Stimulated activated effector memory CD8-positive, alpha-beta T cell treated with anti-CD3 and anti-CD28 coated beads, Interleukin-12 subunit alpha, Interleukin-12 subunit beta, amount 100 ng/mL, for 72 hours (primary cell): ENCODE measurements around the gene LRMDA.

Experiments
- ATAC-seq: fragments of 150-1000 bp; cut with Tn5 transposase; 2 replicates; pipeline ENCODE4 v1.10.0; 2021
- DNase-seq, 2 donors: peaks; one replicate each; pipeline ENCODE4 v3.0.0; 2021 to 2022; ENCODE audit warnings: low spot score in 2 of 2
- H3K27ac Mint-ChIP-seq: one replicate; pipeline ENCODE4 v1.8.0; 2022; ENCODE audit warnings: mild to moderate bottlenecking, mixed read lengths
- H3K36me3 Mint-ChIP-seq: one replicate; pipeline ENCODE4 v1.8.0; 2022; ENCODE audit warnings: mild to moderate bottlenecking, mixed read lengths
- H3K4me1 Mint-ChIP-seq: one replicate; pipeline ENCODE4 v1.8.0; 2022; ENCODE audit warnings: mixed read lengths
- H3K4me3 Mint-ChIP-seq: one replicate; pipeline ENCODE4 v1.8.0; 2022; ENCODE audit warnings: mild to moderate bottlenecking, mixed read lengths
- H3K9me3 Mint-ChIP-seq: one replicate; pipeline ENCODE4 v1.8.0; 2022; ENCODE audit warnings: mixed read lengths

LRMDA gene

GRCh38 chr10:76342996-76343395, 911.6 kb downstream of the LRMDA start:
- Mint-ChIP-seq H3K4me3 (no peak overlapping the region), H3K27ac (no peak overlapping the region), H3K4me1 (no peaks in the 10 kb centered on the region), H3K36me3 (no peaks in the 10 kb centered on the region), H3K9me3 (no peaks in the 10 kb centered on the region)
- ATAC-seq: no peak
- no peak for DNase-seq

DNA sequence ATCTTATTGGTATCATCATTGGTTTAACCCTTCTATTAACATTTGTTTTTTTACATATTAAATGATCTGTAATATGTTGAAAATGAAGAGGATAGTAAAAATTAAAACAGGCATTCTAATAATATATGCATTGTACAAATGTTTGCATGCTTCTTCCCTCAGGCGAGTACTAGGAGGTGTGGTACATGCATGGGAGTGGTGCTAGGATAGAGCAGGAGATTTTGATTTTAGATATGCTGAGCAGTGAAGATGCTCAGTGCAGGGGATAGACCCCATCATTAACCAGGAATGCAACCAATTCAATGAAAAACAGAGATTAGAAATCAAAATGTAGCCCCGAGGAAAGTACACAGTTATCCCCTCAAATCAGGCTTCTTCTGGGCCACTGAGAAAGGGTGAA, 916.4 kb downstream of the LRMDA start:
- Mint-ChIP-seq H3K27ac (no peak overlapping the region), H3K36me3 (no peaks in the 10 kb centered on the region), H3K4me3 (no peak overlapping the region), H3K4me1 (no peaks in the 10 kb centered on the region), H3K9me3 (peaks cover 3% of the 10 kb centered on the region)
- ATAC-seq (no peak), DNase-seq (no peak)

- DNase-seq (no peak), ATAC-seq (no peak)
- Mint-ChIP-seq H3K4me3 (no peak overlapping the region), H3K9me3 (peaks cover 3% of the 10 kb centered on the region), H3K36me3 (no peaks in the 10 kb centered on the region), H3K27ac (no peak overlapping the region), H3K4me1 (no peaks in the 10 kb centered on the region)
Measured at GRCh38 chr10:76350583-76350982, 919.2 kb downstream of the LRMDA start.

- H3K4me1 Mint-ChIP-seq: no peaks in the 10 kb centered on the region
- ATAC-seq (no peak), DNase-seq (no peak)
- no peaks in the 10 kb centered on the region for H3K36me3 Mint-ChIP-seq
- no peak overlapping the region for H3K27ac Mint-ChIP-seq
- peaks cover 3% of the 10 kb centered on the region for H3K9me3 Mint-ChIP-seq
- H3K4me3 Mint-ChIP-seq: no peak overlapping the region
Measured at GRCh38 chr10:76352300-76352699, 920.9 kb downstream of the LRMDA start.

DNA sequence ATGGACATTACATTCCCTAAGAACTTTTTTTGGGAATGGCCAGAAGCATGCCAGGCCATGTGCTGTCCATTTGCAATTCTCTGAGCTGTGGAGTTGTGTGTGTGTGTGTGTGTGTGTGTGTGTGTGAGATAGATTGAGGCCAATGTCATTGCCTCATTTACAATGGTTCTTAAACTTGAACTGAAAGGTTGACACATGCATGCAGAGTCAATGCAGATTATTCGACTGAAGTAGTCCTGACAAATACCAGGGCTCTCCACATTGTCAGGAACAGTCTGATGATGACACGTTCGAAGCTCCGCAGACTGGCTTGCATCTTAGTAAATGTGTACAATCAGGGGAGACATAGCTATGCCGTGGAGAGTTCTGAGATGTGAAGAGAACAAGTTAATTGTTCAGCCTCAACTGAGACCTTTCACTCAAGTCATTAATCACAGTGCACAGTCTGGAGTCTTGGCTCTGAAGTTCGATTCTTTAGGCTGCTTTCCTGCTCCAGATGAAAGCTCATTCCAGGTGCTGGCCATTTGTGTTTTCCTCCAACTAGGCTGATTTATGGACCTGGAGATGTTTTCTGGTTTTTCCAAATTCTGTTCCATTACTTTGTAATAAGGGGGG, 921.9 kb downstream of the LRMDA start:
- Mint-ChIP-seq H3K4me3 (no peak overlapping the region), H3K27ac (no peak overlapping the region), H3K36me3 (no peaks in the 10 kb centered on the region), H3K9me3 (peaks cover 3% of the 10 kb centered on the region), H3K4me1 (no peaks in the 10 kb centered on the region)
- no peak for DNase-seq
- ATAC-seq: no peak

- Mint-ChIP-seq H3K4me1 (no peaks in the 10 kb centered on the region), H3K36me3 (no peaks in the 10 kb centered on the region)
Measured at GRCh38 chr10:76354212-76354738, 922.9 kb downstream of the LRMDA start.

DNA sequence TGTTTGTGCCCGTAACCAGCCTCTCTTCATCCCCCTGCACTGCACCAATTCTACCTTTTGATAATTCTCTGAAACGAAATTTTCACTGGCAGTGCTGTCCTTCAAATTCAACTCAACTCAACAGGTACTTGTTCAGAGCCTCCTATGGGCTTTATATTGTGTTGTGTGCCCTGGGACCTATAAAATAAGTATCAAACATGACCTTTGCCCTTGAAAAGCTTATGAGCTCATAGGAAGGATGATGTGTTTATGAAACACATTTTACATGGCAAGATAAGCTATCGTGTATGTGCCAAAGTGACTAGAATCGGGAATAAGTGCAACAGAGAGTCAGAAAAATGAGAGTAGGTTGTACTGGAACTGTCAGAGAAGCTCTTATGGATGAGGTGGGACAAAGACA, 923.5 kb downstream of the LRMDA start:
- Mint-ChIP-seq H3K27ac (no peak overlapping the region), H3K4me3 (no peak overlapping the region), H3K9me3 (no peaks in the 10 kb centered on the region), H3K36me3 (no peaks in the 10 kb centered on the region), H3K4me1 (no peaks in the 10 kb centered on the region)
- DNase-seq: no peak
- ATAC-seq: no peak

More at GRCh38 chr10:76354212-76354738, 922.9 kb downstream of the LRMDA start:
- DNase-seq (no peak), ATAC-seq (no peak)
- Mint-ChIP-seq H3K4me3 (no peak overlapping the region), H3K9me3 (no peaks in the 10 kb centered on the region), H3K27ac (no peak overlapping the region)

DNA sequence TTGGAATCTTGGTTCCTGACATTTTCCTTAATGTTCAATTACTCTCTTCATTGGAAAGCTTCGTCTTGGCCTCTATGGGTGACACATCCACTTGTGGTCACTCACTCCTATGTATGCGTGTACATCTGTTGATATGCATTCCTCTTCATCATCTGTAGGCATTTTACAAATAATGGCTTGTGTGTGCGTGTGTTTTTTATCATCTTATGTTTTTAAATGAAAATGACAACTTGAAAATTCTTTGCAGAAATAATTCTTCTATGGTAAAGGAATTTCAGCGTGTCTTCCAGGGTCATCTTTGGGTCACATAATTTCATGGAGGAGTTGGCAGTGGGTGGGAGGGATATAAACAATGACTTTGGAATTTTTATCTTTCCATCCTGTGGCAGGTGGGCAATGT, 925.1 kb downstream of the LRMDA start:
- Mint-ChIP-seq H3K4me3 (no peak overlapping the region), H3K27ac (no peak overlapping the region), H3K36me3 (no peaks in the 10 kb centered on the region), H3K9me3 (peaks cover 3% of the 10 kb centered on the region), H3K4me1 (no peaks in the 10 kb centered on the region)
- DNase-seq (no peak), ATAC-seq (no peak)

DNA sequence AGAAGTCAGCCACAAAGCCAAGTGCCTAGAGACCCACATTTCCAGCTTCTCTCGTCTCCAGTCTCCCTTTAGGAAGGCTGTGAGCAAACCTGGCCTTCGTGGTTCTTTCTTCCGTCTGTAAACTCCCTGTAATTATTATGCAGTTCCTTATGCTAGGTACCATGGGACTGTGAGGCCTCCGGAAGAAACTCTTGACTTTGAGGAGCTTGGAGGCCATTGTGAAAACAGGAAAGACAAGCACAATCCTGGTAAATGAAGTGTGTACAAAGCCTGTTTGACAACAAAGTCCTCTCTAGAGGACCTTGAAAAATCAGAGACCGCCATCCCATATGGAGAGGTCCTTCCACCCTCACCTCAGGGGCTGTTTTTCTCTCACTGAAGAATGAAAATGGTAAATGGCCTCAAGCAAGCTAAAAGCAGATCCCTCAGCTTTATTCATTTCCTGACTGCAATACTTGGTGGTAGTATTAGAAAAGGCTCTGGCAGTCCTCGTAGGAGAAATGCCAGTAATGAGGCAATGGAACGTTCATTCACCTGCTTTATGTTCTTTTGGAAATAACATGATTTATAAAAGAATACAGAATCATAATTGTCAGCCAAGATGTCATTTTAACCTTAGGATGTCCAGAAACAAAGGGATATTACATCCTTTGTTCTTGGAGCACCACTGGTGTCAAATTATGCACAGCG, 926.4 kb downstream of the LRMDA start:
- Mint-ChIP-seq H3K4me1 (no peaks in the 10 kb centered on the region), H3K27ac (no peak overlapping the region), H3K4me3 (no peak overlapping the region), H3K9me3 (peaks cover 4% of the 10 kb centered on the region), H3K36me3 (no peaks in the 10 kb centered on the region)
- DNase-seq (no peak), ATAC-seq (no peak)

DNA sequence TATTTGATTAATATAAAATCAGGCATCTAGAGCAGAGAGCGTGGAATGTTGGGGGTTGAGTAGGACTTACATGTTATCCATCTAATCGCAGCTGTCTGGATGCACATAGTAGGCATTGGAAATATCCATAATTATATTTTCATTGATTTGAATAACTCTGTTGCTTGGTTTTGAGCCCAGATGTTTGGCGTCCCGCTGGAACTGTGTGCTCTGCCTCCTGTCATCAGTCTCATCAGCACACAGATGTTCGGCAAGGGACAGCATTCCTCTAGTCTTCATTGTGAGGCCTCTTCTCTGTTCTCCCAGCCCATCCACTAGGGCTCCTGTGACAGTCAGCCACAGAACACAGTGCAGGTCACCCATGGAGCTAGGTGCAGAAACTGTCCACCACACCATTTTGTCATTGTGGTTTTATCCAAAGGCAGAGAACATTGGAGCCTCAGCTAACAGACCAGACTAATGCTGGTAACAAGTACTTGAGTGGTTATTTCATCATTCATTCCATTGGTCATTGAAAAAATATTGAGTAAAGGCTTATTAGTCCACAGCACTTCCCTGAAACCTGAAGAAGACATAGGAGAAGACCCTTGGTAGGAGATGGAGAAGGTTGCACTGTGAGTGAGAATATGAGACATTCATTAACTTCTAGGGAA, 927.4 kb downstream of the LRMDA start:
- no peak overlapping the region for H3K27ac Mint-ChIP-seq
- no peak for DNase-seq
- ATAC-seq: no peak
- H3K4me3 Mint-ChIP-seq: no peak overlapping the region
- no peaks in the 10 kb centered on the region for H3K4me1 Mint-ChIP-seq
- no peaks in the 10 kb centered on the region for H3K36me3 Mint-ChIP-seq
- H3K9me3 Mint-ChIP-seq: peaks cover 6% of the 10 kb centered on the region

DNA sequence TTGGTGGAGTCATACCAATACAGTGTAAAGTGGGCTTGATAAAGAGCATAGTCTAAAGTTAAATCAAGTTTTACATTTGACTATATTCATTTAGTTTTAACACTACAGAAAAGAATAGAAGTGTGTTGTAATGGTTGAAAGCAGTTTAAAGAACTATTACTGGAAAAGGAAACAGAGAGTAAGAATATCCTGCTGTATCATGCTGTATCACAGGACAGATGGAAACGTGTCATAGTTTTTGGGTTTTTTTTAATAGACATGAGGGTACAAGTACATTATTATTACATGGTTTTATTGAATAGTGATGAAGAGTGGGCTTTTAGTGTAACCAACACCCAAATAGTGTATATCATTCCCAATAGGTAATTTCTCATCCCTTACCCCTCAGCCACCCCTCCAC, 944.3 kb downstream of the LRMDA start:
- ATAC-seq: no peak
- no peak for DNase-seq

GRCh38 chr10:76382381-76382851, 951.0 kb downstream of the LRMDA start:
- no peak for ATAC-seq
- no peak for DNase-seq
- no peak overlapping the region for H3K27ac Mint-ChIP-seq
- H3K36me3 Mint-ChIP-seq: no peaks in the 10 kb centered on the region
- peaks cover 13% of the 10 kb centered on the region for H3K9me3 Mint-ChIP-seq
- H3K4me1 Mint-ChIP-seq: no peaks in the 10 kb centered on the region
- no peak overlapping the region for H3K4me3 Mint-ChIP-seq

More for the DNA sequence above, 944.3 kb downstream of the LRMDA start:
- no peaks in the 10 kb centered on the region for H3K36me3 Mint-ChIP-seq
- H3K4me3 Mint-ChIP-seq: no peak overlapping the region
- no peaks in the 10 kb centered on the region for H3K4me1 Mint-ChIP-seq
- no peak overlapping the region for H3K27ac Mint-ChIP-seq
- H3K9me3 Mint-ChIP-seq: peaks cover 7% of the 10 kb centered on the region

DNA sequence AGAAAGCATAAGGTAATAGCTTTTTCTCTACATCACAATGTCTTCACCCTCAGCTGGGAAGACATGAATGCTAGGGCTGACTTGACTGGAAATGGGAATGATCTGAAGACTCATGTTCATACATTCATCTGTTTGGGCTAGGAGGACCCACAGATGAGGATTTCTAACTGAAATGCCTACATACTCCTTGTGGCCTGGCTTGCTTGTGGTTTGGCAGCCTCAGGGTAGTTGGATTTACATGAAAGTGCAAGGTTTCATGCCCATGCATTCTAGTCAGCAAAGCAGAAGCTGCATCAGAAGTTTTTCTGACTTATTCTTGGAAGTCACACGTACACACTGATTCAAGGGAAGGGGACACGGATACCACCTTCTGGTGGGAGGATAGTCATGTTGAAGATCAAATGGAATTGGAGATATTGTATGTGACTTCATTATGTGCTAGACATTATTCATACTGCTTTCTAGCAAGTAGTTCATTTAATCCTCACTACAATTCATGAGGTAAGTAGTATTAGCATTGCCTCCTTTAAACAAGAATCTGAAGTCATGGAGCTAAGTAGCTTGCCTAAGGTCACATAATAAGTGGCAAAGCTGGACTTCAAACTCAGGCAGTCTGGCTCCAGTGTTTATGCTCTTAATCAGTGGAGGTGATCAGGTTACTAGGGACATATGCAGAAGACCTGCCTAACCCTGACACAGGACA, 957.0 kb downstream of the LRMDA start:
- DNase-seq (no peak), ATAC-seq (no peak)
- Mint-ChIP-seq H3K36me3 (no peaks in the 10 kb centered on the region), H3K9me3 (peaks cover 12% of the 10 kb centered on the region), H3K4me1 (no peaks in the 10 kb centered on the region), H3K27ac (no peak overlapping the region), H3K4me3 (no peak overlapping the region)

DNA sequence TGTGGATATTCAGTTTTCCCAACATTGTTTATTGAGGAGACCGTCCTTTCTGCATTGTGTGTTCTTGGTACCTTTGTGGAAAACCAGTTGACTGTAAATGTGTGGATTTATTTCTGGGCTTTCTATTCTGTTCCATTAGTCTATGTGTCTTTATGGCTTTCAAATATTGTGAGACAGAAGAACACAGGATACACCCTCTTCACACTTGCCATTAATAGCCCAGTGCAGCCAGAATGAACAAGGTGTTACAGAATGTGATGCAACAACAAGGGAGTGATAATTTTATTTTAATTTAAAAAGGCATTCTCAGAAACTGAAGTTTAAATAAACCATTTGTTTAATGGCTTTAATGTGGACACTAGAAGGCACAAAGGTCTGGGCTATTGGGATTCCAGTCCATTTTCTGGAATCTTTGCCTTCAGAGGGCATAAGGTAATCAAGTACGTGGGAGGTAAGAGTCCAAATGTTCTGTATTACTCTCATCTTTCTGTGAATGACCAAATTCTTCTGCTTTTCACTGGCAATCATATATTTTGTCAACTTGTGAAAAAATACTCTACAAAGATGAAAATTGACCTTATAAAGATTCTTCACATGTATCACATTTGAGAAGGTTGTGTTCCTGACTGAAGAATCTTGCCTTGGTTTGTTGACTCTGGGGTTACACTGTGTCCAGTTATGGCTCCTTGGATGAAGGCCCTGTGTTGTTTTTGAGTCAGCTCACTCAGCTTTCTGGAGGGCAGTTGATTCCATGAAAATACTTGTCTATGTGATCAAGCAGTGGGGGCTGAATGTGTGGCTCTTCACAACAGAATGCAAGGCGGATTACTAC, 962.7 kb downstream of the LRMDA start:
- H3K4me1 Mint-ChIP-seq: no peaks in the 10 kb centered on the region
- no peak overlapping the region for H3K27ac Mint-ChIP-seq
- H3K9me3 Mint-ChIP-seq: peaks cover 5% of the 10 kb centered on the region
- ATAC-seq (no peak), DNase-seq (no peak)
- H3K4me3 Mint-ChIP-seq: no peak overlapping the region
- no peaks in the 10 kb centered on the region for H3K36me3 Mint-ChIP-seq

- no peaks in the 10 kb centered on the region for H3K4me1 Mint-ChIP-seq
- H3K4me3 Mint-ChIP-seq: no peak overlapping the region
- H3K9me3 Mint-ChIP-seq: peaks cover 5% of the 10 kb centered on the region
- H3K36me3 Mint-ChIP-seq: no peaks in the 10 kb centered on the region
- DNase-seq (no peak), ATAC-seq (no peak)
- H3K27ac Mint-ChIP-seq: no peak overlapping the region
Measured at GRCh38 chr10:76394707-76395042, 963.3 kb downstream of the LRMDA start.
